ENCODE results near the gene PTPN5.

Gene PTPN5

GRCh38 chr11:18766015-18766414, 25.6 kb downstream of the PTPN5 start:
- TF ChIP-seq REST (IDR thresholded peaks at IDR 0.05; ENCODE audit: insufficient replicate concordance, low read depth) (no peak), GABPA (IDR thresholded peaks at IDR 0.05; ENCODE audit: low read depth) (no peak), POLR2AphosphoS5 (IDR thresholded peaks at IDR 0.05; ENCODE audit: low read depth) (no peak), CTCF (IDR thresholded peaks at IDR 0.05; ENCODE audit: insufficient read depth, low read length) (no peak), SPI1 (IDR thresholded peaks at IDR 0.05; ENCODE audit: borderline replicate concordance, low read depth) (no peak)
- H3K4me3 ChIP-seq (replicated peaks; ENCODE audit: insufficient read depth, low read length) = no peak overlapping the region
- no peak for DNase-seq (ENCODE audit: low read depth in 1 of 2, low spot score in 1 of 2)
- no peak overlapping the region for H3K27ac ChIP-seq (replicated peaks)
- H3K27me3 ChIP-seq (ENCODE audit: insufficient read depth, poor library complexity, severe bottlenecking) = no peaks in the 10 kb centered on the region

GRCh38 chr11:18765554-18765953, 26.0 kb downstream of the PTPN5 start:
- H3K4me3 ChIP-seq (replicated peaks; ENCODE audit: insufficient read depth, low read length) = no peak overlapping the region
- TF ChIP-seq REST (IDR thresholded peaks at IDR 0.05; ENCODE audit: insufficient replicate concordance, low read depth) (no peak), CTCF (IDR thresholded peaks at IDR 0.05; ENCODE audit: insufficient read depth, low read length) (no peak), SPI1 (IDR thresholded peaks at IDR 0.05; ENCODE audit: borderline replicate concordance, low read depth) (no peak)
- H3K27me3 ChIP-seq (ENCODE audit: insufficient read depth, poor library complexity, severe bottlenecking) = no peaks in the 10 kb centered on the region
- DNase-seq (ENCODE audit: low read depth in 1 of 2, low spot score in 1 of 2) = no peak
- no peak overlapping the region for H3K27ac ChIP-seq (replicated peaks)

GRCh38 chr11:18761741-18762140, 29.9 kb downstream of the PTPN5 start:
- DNase-seq (ENCODE audit: low read depth in 1 of 2, low spot score in 1 of 2) = no peak
- no peaks in the 10 kb centered on the region for H3K27me3 ChIP-seq (ENCODE audit: insufficient read depth, poor library complexity, severe bottlenecking)
- no peak overlapping the region for H3K4me3 ChIP-seq (replicated peaks; ENCODE audit: insufficient read depth, low read length)
- TF ChIP-seq POLR2AphosphoS5 (IDR thresholded peaks at IDR 0.05; ENCODE audit: low read depth) (no peak), REST (IDR thresholded peaks at IDR 0.05; ENCODE audit: insufficient replicate concordance, low read depth) (no peak), GABPA (IDR thresholded peaks at IDR 0.05; ENCODE audit: low read depth) (no peak)
- H3K27ac ChIP-seq (replicated peaks) = no peak overlapping the region

GRCh38 chr11:18761144-18761543, 30.5 kb downstream of the PTPN5 start:
- TF ChIP-seq POLR2AphosphoS5 (IDR thresholded peaks at IDR 0.05; ENCODE audit: low read depth) (no peak), CTCF (IDR thresholded peaks at IDR 0.05; ENCODE audit: insufficient read depth, low read length) (no peak), SPI1 (IDR thresholded peaks at IDR 0.05; ENCODE audit: borderline replicate concordance, low read depth) (no peak), REST (IDR thresholded peaks at IDR 0.05; ENCODE audit: insufficient replicate concordance, low read depth) (no peak), GABPA (IDR thresholded peaks at IDR 0.05; ENCODE audit: low read depth) (no peak)
- no peak for DNase-seq (ENCODE audit: low read depth in 1 of 2, low spot score in 1 of 2)
- Histone ChIP-seq H3K27ac (replicated peaks) (no peak overlapping the region), H3K27me3 (ENCODE audit: insufficient read depth, poor library complexity, severe bottlenecking) (no peaks in the 10 kb centered on the region), H3K4me3 (replicated peaks; ENCODE audit: insufficient read depth, low read length) (no peak overlapping the region)

Measured in HL-60 (cell line).